HG02973 (cell line): ENCODE results near the gene ZFP36.
"Not testable (repeated sequence)": the region's sequence is repeated elsewhere in the genome, so short reads cannot be mapped to it uniquely, and the experiment has no call there.

Experiments used
- ATAC-seq: cut with Tn5 transposase; IDR thresholded peaks from one replicate; pipeline ENCODE4 v1.9.1; 2021; ENCODE audit warnings: moderate library complexity; ENCODE audit not compliant: unreplicated experiment

The ZFP36 gene

GRCh38 chr19:39406656-39407409, at the start of gene ZFP36:
Gene ZFP36, plus strand, starts transcription at chr19:39406847. Its CDS starts 58 bp downstream, at chr19:39406905.
- ATAC-seq = no peak

- no peak for ATAC-seq
Observed at GRCh38 chr19:39359026-39359425, 47.6 kb upstream of the ZFP36 start.

- ATAC-seq = no peak
Observed at GRCh38 chr19:39360599-39360998, 46.0 kb upstream of the ZFP36 start.

GRCh38 chr19:39362682-39363657, 43.7 kb upstream of the ZFP36 start:
- ATAC-seq = no peak

GRCh38 chr19:39363901-39364457, 42.7 kb upstream of the ZFP36 start:
- ATAC-seq = no peak

GRCh38 chr19:39365531-39365930, 41.1 kb upstream of the ZFP36 start:
- no peak for ATAC-seq

- ATAC-seq = no peak
Observed at GRCh38 chr19:39369200-39369599, 37.4 kb upstream of the ZFP36 start.

- ATAC-seq = no peak
Observed at GRCh38 chr19:39370735-39371134, 35.9 kb upstream of the ZFP36 start.

GRCh38 chr19:39372047-39372802, 34.4 kb upstream of the ZFP36 start:
- ATAC-seq = no peak

- no peak for ATAC-seq
Observed at GRCh38 chr19:39372941-39373340, 33.7 kb upstream of the ZFP36 start.

- no peak for ATAC-seq
Observed at GRCh38 chr19:39375929-39376328, 30.7 kb upstream of the ZFP36 start.

- ATAC-seq = no peak
Observed at GRCh38 chr19:39377373-39378362, 29.0 kb upstream of the ZFP36 start.

- ATAC-seq = not testable (repeated sequence)
Observed at GRCh38 chr19:39379366-39379765, 27.3 kb upstream of the ZFP36 start.

GRCh38 chr19:39379865-39380396, 26.7 kb upstream of the ZFP36 start:
- no peak for ATAC-seq

GRCh38 chr19:39380521-39381502, 25.8 kb upstream of the ZFP36 start:
- no peak for ATAC-seq

- ATAC-seq = no peak
Observed at GRCh38 chr19:39381910-39382611, 24.6 kb upstream of the ZFP36 start.

- no peak for ATAC-seq
Observed at GRCh38 chr19:39382991-39383828, 23.4 kb upstream of the ZFP36 start.
